NB4 (cell line): ENCODE results near the gene TRAPPC2.

Source experiments
- DNase-seq: peaks from one replicate; pipeline ENCODE4 v3.0.0; 2010; ENCODE audit warnings: low read depth
- H3K4me3 ChIP-seq: one replicate; pipeline ENCODE4 v1.5.1; 2011; ENCODE audit warnings: mild to moderate bottlenecking, low read depth, low read length, moderate library complexity
- CTCF ChIP-seq: IDR thresholded peaks from one replicate; pipeline ENCODE4 v1.5.1; 2012; ENCODE audit warnings: low read depth, low read length
- MAX ChIP-seq: IDR thresholded peaks from 2 replicates; pipeline ENCODE4 v1.6.1; 2011; ENCODE audit warnings: low read depth, low read length
- MYC ChIP-seq: IDR thresholded peaks from 2 replicates; pipeline ENCODE4 v1.6.1; 2011; ENCODE audit warnings: low read depth, low read length
- POLR2A ChIP-seq: IDR thresholded peaks from 2 replicates; pipeline ENCODE4 v1.6.1; 2011; ENCODE audit warnings: mild to moderate bottlenecking; ENCODE audit not compliant: insufficient read length; ENCODE audit errors: extremely low read depth

TRAPPC2 gene

GRCh38 chrX:13721819-13722519 lies 12.5 kb downstream of the TRAPPC2 start:
- H3K4me3 ChIP-seq = no peak overlapping the region
- no peak for DNase-seq
- no peak for TF ChIP-seq MYC
- no peak for TF ChIP-seq MAX
- no peak for TF ChIP-seq POLR2A
- no peak for TF ChIP-seq CTCF

- DNase-seq = no peak
- no peak overlapping the region for H3K4me3 ChIP-seq
- TF ChIP-seq POLR2A (no peak), MYC (no peak), CTCF (no peak), MAX (no peak)
Observed at GRCh38 chrX:13721371-13721770, 13.0 kb downstream of the TRAPPC2 start.

GRCh38 chrX:13719192-13719856 lies 15.1 kb downstream of the TRAPPC2 start:
- TF ChIP-seq MYC = no peak
- TF ChIP-seq CTCF = no peak
- TF ChIP-seq POLR2A = no peak
- no peak for TF ChIP-seq MAX
- H3K4me3 ChIP-seq = no peak overlapping the region
- no peak for DNase-seq

- no peak for DNase-seq
- TF ChIP-seq MAX (no peak), POLR2A (no peak), MYC (no peak), CTCF (no peak)
- H3K4me3 ChIP-seq = no peak overlapping the region
Observed at GRCh38 chrX:13717700-13718472, 16.5 kb downstream of the TRAPPC2 start.

GRCh38 chrX:13716905-13717304 lies 17.5 kb downstream of the TRAPPC2 start:
- no peak overlapping the region for H3K4me3 ChIP-seq
- TF ChIP-seq POLR2A (no peak), MAX (no peak), MYC (no peak)
- no peak for DNase-seq
